Measurements from ENCODE around the gene HAND2.
A peak's percentile ranks its signal among the peaks of the same experiment; 100 is the strongest.

HAND2 gene

GRCh38 chr4:173535165-173535902 lies 5.3 kb upstream of the HAND2 start:
- DNase-seq = no peak

- no peak for DNase-seq
These were observed 4.4 kb upstream of the HAND2 start for GRCh38 chr4:173534434-173534833.

- DNase-seq = no peak
These were observed 2.9 kb upstream of the HAND2 start for GRCh38 chr4:173532725-173533511.

- DNase-seq = no peak
These were observed 1.3 kb upstream of the HAND2 start for GRCh38 chr4:173531086-173531965.

DNA sequence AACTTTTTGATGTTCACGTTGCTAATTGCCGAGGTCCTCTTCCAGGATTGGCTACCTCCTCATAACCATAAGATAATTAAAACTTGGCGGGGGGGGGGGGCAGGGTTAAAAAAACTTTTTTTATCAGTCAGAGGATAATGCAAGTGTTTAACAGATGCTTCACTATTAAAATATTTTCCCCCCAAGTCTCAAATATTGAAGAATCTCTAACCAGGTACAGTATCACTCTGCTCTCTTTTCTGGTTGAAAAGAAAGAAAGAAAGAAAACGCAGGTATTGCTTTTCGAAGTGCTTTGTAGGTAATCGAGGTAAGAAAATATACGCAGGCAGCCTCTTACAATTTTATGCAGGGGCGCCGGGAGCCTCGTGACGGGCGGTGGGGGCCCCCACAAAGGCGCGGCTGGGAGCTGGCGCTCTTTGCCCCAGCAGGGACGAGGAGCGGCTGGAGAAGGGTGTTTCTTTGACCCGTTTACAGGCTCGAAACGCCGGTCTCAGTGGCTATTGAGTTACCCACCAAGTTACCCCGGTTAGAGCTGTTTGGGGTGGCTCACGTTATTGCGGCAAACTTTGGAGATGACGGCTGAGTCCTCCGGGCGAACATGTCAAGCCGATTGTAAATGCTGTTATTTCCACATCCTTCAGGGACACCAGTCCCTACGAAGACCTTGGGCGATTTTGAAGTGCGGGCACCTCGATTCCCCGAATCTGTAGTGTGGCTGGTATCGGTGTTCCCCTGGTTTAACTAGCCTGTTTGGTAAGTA lies 477 bp upstream of the HAND2 start:
- DNase-seq = no peak

GRCh38 chr4:173528378-173529321 lies 1.4 kb downstream of the HAND2 start:
- no peak for DNase-seq

DNA sequence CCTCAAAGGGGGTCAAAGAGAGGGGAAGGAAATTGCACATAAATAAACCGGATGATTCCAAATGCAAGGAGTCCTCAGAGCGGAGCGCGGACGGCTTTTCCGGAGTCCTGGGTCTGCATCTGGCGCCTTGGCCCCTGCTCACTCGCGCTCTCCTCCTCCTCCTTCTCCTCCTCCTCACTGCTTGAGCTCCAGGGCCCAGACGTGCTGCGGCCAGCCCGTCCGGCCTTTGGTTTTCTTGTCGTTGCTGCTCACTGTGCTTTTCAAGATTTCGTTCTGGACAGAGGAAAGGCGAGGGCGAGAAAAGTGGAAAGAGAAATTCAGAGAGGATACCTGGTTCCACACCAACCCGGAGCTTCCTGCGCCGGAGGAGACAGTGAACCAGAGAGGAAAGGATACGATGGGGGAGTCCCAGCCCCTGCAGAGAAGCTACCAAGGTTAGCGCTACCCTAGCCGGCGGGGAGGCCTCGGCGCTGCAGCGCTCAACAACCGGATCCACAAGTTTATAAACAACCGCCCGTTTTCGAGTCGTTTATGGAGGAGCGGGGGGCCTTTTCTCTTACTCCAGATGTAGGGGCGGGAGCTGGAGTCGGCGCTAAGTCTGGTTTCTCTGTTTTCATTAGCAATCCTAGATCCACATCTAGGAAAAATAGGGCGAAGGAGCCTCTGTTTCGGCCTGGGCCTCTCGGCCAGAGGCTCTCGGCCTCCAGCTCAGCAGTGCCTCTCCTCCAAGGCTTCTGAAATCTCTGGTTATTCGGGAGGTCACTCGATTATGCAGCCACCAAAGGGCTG lies 2.7 kb downstream of the HAND2 start:
- no peak for DNase-seq

GRCh38 chr4:173526724-173527102 lies 3.3 kb downstream of the HAND2 start:
- no peak for DNase-seq

DNA sequence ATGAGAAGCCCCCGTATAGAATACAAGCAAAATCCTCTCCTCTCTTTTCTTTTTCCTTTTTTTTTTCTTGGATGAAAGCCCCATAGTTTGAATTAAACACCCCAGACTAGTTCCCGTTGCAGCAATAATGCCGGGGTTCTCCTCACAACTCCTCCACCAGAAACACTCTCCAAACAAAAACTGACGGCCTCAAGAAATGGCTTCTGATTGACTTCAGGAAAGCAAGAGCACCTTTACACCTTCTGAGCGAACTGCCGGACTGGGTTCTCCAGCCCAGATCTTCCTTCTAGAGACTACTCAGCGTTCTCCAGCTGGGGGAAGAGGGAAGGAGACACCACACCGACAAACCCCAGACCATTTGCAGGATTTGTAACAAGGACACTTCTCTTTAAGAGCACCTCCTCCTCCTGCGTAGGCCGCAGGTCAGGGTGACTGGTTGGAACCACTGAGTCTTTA lies 4.0 kb downstream of the HAND2 start:
- DNase-seq = no peak

DNA sequence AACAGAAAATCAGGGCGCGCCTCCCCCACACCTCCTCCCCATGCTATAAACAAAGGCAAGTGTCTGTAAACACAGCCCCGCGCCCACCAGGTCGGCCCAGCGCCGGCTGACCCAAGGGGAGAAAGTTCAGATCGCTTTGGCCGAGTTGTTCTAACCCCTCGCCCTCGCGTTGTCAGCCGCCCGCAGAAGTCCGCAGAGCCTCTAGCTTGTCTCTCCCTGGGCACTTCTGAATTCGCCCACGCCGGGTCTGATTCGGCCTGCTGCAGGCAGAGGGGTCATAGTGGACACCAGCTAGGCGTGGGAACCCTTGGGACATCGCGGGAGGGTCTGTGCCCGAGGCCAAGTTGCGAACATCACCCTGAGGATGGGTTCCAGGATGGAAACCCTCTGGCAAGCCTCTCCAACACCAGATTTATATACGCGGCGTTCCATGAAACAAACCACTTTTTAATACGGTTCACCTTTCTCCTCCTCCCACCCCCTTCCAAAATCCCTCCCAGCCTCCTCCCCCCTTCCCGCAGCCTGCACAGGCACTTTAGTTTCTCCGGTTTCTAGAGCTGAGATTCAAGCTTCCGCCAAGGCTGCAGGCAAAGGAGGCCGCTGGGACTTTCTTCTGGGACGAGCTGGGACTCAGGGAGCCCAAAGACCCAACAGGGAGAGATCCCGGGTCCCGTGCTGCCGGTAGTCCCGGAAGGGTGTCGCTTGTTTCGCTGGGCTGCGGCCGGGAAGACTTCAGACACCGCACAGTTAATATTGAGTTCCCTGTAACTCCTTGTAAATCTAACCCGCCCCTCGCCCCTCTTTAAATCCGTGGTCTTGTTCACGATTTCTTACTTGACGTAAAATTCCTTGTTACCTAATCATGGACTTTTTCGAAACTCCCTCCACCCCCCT lies 4.7 kb downstream of the HAND2 start:
- DNase-seq = no peak

DNA sequence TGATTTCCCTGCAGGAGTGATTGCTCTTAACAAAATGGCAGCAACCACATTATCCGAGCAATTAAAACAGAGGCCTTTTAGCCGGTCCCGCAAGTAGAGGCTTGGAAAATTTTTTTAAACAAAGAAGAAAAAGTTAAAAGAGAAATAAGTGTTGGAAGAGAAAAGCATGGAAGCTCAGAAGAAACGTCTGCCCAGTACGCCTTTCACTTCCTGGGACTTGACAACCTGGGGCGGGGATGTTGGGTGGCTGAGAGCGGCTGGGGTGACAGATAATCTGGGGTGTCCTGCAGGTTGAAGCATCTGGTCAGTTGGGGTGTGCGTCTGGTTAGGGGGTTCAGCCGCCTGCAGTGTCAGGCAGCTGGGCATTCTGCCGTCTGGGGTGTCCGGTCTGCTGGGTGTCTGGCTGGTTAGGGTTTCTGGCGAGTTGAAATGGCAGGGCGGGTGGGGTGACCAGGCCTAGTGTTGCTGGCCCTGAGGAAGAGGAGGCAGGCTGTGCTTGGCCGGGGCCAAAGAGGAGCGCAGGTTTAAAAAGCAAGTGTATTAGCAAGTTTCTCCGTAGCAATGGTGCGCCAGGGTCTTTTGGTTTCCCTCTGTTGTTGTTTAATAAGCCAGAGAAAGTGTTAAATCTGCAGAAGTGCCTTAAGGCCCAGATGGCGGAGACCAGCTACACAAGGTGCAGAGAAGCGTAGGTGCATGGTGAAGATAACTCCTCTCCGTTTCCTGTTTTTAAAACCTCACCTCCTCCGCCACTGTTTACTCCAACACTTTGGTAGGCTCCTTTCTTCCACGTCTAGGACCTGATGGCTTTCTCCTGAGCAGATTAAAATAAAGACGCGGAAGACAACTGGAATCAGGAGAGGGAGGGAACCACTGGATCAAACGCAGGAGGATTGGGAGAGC lies 5.6 kb downstream of the HAND2 start:
- no peak for DNase-seq

DNA sequence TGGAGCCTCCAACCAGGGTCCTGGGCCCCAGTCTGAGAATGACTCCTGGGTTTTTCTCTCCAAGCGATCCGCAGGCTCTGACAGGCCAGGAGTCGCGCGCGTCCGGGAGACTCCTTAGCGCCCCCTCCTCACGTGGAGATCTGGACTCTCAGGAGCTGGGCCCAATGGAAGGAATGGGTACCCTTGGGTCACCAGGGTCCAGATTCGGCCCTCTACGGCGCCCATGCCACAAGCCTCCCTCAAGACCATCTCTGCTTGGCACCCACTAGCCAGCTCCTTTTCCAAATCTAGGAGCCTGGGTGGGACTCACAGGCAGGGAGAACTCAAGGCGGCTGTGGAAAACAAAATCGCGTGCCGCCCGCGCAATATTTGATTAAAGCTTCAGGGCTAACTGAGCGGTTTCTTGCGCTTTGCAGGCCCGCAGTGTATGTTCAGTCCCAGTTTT lies 7.1 kb downstream of the HAND2 start:
- no peak for DNase-seq

DNA sequence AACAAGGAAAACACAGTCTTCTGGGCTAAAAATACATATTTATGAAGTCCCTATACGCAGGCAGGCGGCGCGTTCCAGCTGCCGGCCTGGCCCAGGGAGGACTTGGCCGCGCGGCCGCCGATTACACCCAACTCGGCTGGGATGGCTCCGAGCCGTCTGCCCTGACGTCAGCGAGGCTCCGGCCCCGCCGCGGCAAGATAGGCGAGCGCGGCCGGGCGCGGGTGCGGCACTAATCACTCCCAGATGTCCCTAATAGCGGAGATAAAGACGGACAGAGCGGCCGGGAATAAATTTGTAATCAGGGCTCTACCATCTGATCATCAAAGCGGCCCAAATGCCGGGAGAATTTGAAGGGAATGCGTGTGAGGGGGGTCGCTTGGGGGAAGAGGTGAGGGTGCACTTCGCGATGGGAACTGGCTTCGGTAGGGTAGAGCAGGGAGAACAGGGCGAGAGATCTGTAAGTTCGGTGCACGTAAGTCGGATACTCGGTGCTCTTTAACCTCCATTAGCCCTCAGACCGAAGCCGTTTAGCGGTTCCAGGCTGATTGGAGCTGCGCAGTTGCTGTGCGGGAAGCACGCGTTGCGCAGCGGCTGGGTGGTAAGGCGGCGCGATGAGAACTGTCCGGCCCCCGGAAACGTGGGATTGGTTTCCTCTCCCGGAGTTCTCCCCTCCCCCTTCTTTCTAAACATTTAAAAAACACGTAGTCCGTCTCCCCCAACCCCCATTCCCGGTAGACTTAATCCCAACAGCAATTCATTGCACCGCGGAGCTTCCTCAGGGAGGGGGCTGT lies 7.7 kb downstream of the HAND2 start:
- peak; percentile 10 for DNase-seq

GRCh38 chr4:173521467-173522159 lies 8.4 kb downstream of the HAND2 start:
- no peak for DNase-seq

DNA sequence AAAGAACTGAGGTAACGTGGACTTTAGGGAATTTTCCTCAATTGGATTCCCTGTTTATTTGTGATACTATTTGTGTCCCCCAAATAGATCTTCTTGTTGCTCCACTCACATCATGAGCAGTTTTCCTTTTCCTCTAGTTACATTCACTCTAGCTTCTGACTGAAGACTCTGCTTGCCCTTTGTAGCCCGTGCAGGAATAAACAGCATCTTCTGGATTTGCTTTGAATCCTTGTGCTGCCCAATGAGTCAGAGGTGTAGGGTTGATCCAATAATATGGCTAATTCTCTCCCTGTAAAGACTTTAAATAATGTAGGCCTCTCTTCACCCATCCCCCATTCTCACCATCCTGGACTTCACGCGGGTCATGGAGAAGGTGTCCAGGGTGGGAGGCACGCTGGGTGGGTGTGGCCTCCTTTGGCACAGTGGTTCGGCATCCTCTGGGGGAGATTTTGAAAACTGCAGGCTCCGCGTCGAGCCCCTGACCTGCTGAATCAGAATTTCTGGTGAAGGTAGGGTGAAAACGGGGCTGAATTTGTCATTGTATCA lies 9.0 kb downstream of the HAND2 start:
- DNase-seq = no peak

Measured in NCI-H345 (cell line).